Neural cell (in vitro differentiated cells): ENCODE measurements around the gene RANBP10.

Experiments
- EP300 ChIP-seq: fragments of 450-650 bp; conservative IDR thresholded peaks from 2 replicates; pipeline ENCODE4 v1.6.1; 2014; ENCODE audit warnings: antibody characterized with exemption, mild to moderate bottlenecking, moderate library complexity; ENCODE audit not compliant: poor library complexity, severe bottlenecking
- MXI1 ChIP-seq: fragments of 450-650 bp; conservative IDR thresholded peaks from 2 replicates; pipeline ENCODE4 v1.6.1; 2014; ENCODE audit warnings: antibody characterized with exemption, mild to moderate bottlenecking; ENCODE audit not compliant: poor library complexity, severe bottlenecking
- POLR2AphosphoS5 ChIP-seq: IDR thresholded peaks from 2 replicates; pipeline ENCODE4 v1.6.1; 2012
- SMC3 ChIP-seq: fragments of 450-650 bp; conservative IDR thresholded peaks from 2 replicates; pipeline ENCODE4 v1.6.1; 2014; ENCODE audit warnings: antibody characterized with exemption, mild to moderate bottlenecking, moderate library complexity; ENCODE audit not compliant: poor library complexity
- TF ChIP-seq, protein P1 (sequence below): fragments of 450-650 bp; IDR thresholded peaks from 2 replicates; pipeline ENCODE4 v1.5.1; 2014; ENCODE audit warnings: antibody characterized with exemption, mild to moderate bottlenecking, moderate library complexity; ENCODE audit not compliant: poor library complexity, severe bottlenecking

DNA sequence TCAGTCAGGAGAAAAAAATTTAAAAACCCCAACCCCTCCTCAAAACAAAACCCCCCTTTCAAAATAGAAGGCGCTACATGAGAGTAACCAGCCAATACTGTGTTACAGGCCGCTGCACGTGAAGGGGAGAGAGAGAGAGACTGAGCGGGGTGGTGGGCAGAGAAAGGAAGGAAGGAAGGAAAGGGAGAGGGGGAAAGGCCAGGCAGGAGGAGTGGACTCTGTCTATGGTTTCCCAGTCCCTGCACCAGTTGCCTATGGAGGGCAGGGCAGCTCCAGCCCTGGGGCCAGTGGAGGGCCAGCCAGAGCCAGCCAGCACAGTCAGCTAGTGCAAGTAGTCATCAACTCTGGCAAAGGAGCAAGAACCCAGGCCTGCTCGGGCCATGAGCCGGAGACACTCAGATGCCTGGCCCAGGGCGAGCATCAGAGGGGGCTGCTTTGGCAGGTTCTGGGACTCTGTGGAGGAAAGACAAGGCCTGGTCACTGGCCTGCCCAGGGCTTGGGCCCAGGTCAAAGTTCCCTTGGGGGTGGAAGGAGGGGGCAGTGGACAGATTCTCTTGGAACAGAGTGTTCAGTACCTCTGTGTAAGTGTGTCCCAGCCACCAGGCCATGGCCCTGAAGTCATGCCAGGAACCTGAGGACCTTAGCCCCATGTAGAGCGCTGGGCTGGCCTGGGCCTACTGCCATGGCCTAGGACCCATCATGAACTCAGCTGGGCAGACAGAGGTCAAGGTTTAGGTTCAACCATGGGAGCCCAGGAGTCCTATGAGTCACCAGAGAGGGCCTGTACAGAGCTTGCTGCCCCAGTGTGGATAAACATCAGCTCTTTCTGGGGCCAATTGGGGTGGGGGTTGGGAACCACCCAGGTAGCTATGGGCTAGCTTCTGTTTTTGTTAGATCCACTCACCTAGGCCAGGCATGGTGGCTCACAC is 80.0 kb downstream of the RANBP10 start:
- TF ChIP-seq, protein P1, sequence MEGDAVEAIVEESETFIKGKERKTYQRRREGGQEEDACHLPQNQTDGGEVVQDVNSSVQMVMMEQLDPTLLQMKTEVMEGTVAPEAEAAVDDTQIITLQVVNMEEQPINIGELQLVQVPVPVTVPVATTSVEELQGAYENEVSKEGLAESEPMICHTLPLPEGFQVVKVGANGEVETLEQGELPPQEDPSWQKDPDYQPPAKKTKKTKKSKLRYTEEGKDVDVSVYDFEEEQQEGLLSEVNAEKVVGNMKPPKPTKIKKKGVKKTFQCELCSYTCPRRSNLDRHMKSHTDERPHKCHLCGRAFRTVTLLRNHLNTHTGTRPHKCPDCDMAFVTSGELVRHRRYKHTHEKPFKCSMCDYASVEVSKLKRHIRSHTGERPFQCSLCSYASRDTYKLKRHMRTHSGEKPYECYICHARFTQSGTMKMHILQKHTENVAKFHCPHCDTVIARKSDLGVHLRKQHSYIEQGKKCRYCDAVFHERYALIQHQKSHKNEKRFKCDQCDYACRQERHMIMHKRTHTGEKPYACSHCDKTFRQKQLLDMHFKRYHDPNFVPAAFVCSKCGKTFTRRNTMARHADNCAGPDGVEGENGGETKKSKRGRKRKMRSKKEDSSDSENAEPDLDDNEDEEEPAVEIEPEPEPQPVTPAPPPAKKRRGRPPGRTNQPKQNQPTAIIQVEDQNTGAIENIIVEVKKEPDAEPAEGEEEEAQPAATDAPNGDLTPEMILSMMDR: no peak
- TF ChIP-seq POLR2AphosphoS5 (no peak), SMC3 (no peak), EP300 (no peak), MXI1 (no peak)
